Hepatocyte (in vitro differentiated cells): ENCODE data around the gene NOP56. TPM values are rescaled to one million over a fixed set of nuclear protein-coding genes. Genes with fewer than 3 reads are reported as not detected.

Experiments used
- DNase-seq: peaks from one replicate; pipeline ENCODE4 v3.0.0-alpha.2; 2016; ENCODE audit warnings: low spot score
- H2AFZ ChIP-seq: fragments of 200-600 bp; sonication (generic); 2 replicates; pipeline ENCODE4 v1.6.0; 2016; ENCODE audit warnings: antibody characterized with exemption, mild to moderate bottlenecking
- H3K27ac ChIP-seq: fragments of 200-600 bp; sonication (generic); 2 replicates; pipeline ENCODE4 v1.5.1; 2016; ENCODE audit warnings: mild to moderate bottlenecking
- H3K27me3 ChIP-seq: fragments of 200-600 bp; sonication (generic); 2 replicates; pipeline ENCODE4 v1.6.1; 2016
- H3K36me3 ChIP-seq: fragments of 200-600 bp; sonication (generic); replicated peaks from 2 replicates; pipeline ENCODE4 v1.5.1; 2016; ENCODE audit warnings: low read depth; ENCODE audit not compliant: insufficient read depth
- H3K4me1 ChIP-seq: fragments of 200-600 bp; sonication (generic); 2 replicates; pipeline ENCODE4 v1.5.1; 2016; ENCODE audit warnings: mild to moderate bottlenecking, moderate library complexity; ENCODE audit not compliant: insufficient read depth
- H3K4me2 ChIP-seq: fragments of 200-600 bp; sonication (generic); 2 replicates; pipeline ENCODE4 v1.6.0; 2016
- H3K4me3 ChIP-seq: fragments of 200-600 bp; sonication (generic); 2 replicates; pipeline ENCODE4 v1.5.1; 2016; ENCODE audit warnings: mild to moderate bottlenecking
- H3K79me2 ChIP-seq: fragments of 200-600 bp; sonication (generic); 2 replicates; pipeline ENCODE4 v1.6.0; 2017; ENCODE audit warnings: mild to moderate bottlenecking
- H3K9me2 ChIP-seq: fragments of 200-600 bp; sonication (generic); replicated peaks from 2 replicates; pipeline ENCODE4 v1.6.0; 2017; ENCODE audit warnings: mild to moderate bottlenecking; ENCODE audit not compliant: insufficient read depth
- H3K9me3 ChIP-seq: fragments of 200-600 bp; sonication (generic); 2 replicates; pipeline ENCODE4 v1.5.1; 2016; ENCODE audit warnings: low read depth, mild to moderate bottlenecking
- H4K20me1 ChIP-seq: fragments of 200-600 bp; sonication (generic); 2 replicates; pipeline ENCODE4 v1.6.0; 2016; ENCODE audit warnings: mild to moderate bottlenecking; ENCODE audit not compliant: insufficient read depth, poor library complexity, severe bottlenecking
- CTCF ChIP-seq: fragments of 200-600 bp; sonication (generic); IDR thresholded peaks from 2 replicates; pipeline ENCODE4 v1.5.1; 2016; ENCODE audit warnings: antibody characterized with exemption, mild to moderate bottlenecking; ENCODE audit not compliant: poor library complexity
- EZH2 ChIP-seq: fragments of 200-600 bp; sonication (generic); IDR thresholded peaks from 2 replicates; pipeline ENCODE4 v1.6.1; 2016; ENCODE audit warnings: antibody characterized with exemption, mild to moderate bottlenecking, borderline replicate concordance
- EZH2phosphoT487 ChIP-seq: fragments of 200-600 bp; sonication (generic); IDR thresholded peaks from one replicate; pipeline ENCODE4 v1.6.1; 2018; ENCODE audit warnings: antibody characterized with exemption, mild to moderate bottlenecking, low read depth, moderate library complexity; ENCODE audit not compliant: unreplicated experiment, severe bottlenecking
- WGBS: methylation state at CpG from one replicate; pipeline ENCODE4 v1.1.6; 2016; ENCODE audit warnings: low lambda C conversion rate; ENCODE audit errors: missing lambda C conversion rate; 5-methylcytosine and 5-hydroxymethylcytosine counted together
- polyA plus RNA-seq: library from polyadenylated mRNA; unstranded; fragments of >200 nt; fragmentation: Nextera tagmentation; extraction: Ambion mirVana; gene quantifications from 2 replicates; pipeline ENCODE4 v1.2.1, GENCODE V29; 2016
- total RNA-seq: library from RNA; depleted of rRNA; stranded (reverse); fragments of >200 nt; gene quantifications from 2 replicates; pipeline ENCODE4 v1.2.3, GENCODE V29; 2014

NOP56 gene
- total and polyA plus RNA-seq, 2 experiments from 2014 or later, result 102 to 192 TPM

- Histone ChIP-seq H3K36me3 (peaks cover 7% of the 10 kb centered on the region), H3K9me2 (no peaks in the 10 kb centered on the region), H2AFZ (peak overlapping the region; percentile 77), H4K20me1 (peaks cover 16% of the 10 kb centered on the region), H3K79me2 (peaks cover 38% of the 10 kb centered on the region), H3K27ac (peak overlapping the region; percentile 86), H3K4me3 (peak overlapping the region; percentile 86), H3K9me3 (no peaks in the 10 kb centered on the region), H3K4me1 (peaks cover 15% of the 10 kb centered on the region), H3K4me2 (peak overlapping the region; percentile 95), H3K27me3 (no peaks in the 10 kb centered on the region)
- WGBS, result under 1% methylated on average over 53 of the region's 56 CpGs
- DNase-seq, result peak; percentile 32
- TF ChIP-seq CTCF, result peak; percentile 5
- no peak for TF ChIP-seq EZH2
Measured at GRCh38 chr20:2652724-2653555, 508 bp downstream of the NOP56 start.

- TF ChIP-seq CTCF (no peak), EZH2phosphoT487 (no peak), EZH2 (no peak)
- Histone ChIP-seq H3K4me3 (peak overlapping the region; percentile 86), H3K4me1 (peaks cover 15% of the 10 kb centered on the region), H3K27me3 (no peaks in the 10 kb centered on the region), H3K4me2 (peak overlapping the region; percentile 95), H3K36me3 (peaks cover 7% of the 10 kb centered on the region), H3K79me2 (peaks cover 38% of the 10 kb centered on the region), H4K20me1 (peaks cover 16% of the 10 kb centered on the region), H3K9me2 (no peaks in the 10 kb centered on the region), H3K9me3 (no peaks in the 10 kb centered on the region), H2AFZ (no peak overlapping the region), H3K27ac (no peak overlapping the region)
- DNase-seq, result no peak
- 35% methylated on average over 24 of the region's 24 CpGs for WGBS
Measured at GRCh38 chr20:2653556-2654383, 1.3 kb downstream of the NOP56 start.

- Histone ChIP-seq H2AFZ (no peak overlapping the region), H3K9me2 (no peaks in the 10 kb centered on the region), H3K4me2 (peak overlapping the region; percentile 95), H3K4me1 (peaks cover 15% of the 10 kb centered on the region), H3K27ac (no peak overlapping the region), H3K36me3 (peaks cover 7% of the 10 kb centered on the region), H3K4me3 (no peak overlapping the region), H3K9me3 (no peaks in the 10 kb centered on the region), H4K20me1 (peaks cover 16% of the 10 kb centered on the region), H3K79me2 (peaks cover 38% of the 10 kb centered on the region), H3K27me3 (no peaks in the 10 kb centered on the region)
- DNase-seq, result no peak
- 90% methylated on average over 9 of the region's 9 CpGs for WGBS
- TF ChIP-seq CTCF, result no peak
- TF ChIP-seq EZH2phosphoT487, result no peak
Measured at GRCh38 chr20:2654384-2654822, 2.0 kb downstream of the NOP56 start.
